Measurements from ENCODE around the gene POLG.

DNA sequence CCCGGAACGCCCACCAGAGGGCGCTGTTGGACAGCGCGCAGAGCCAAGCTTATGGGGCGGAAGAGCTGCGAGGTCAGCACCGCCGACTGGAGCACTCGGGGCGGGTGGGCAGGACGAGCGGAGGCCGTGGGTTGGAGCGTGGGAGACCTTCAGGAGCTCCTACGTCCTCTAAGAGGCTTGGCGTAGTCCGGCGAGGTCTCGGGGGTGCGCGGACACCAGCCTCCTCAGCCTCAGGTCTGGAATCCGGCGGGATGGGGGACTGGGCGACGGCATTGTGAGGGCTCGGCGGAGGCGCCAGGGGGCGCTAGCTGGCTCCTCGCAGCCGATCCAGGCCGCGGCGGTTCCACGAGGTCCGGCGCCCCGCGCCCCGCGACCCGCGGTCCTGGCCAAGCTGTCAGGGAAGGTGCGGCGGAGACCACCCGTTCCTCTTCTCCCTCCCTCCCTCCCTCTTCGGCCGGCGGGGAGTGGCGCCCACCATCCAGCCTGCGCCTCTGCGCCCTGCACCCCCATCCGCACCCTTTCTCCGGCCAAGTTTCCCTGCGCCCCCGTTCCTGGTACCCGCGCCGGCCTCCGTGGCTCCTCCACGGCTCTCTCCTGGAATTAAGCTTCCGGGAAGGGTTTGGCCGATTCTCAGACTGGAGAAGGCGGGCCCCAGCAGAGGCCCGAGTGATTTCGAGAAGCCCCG lies 24.3 kb upstream of the POLG start:
- TF ChIP-seq, protein P1, sequence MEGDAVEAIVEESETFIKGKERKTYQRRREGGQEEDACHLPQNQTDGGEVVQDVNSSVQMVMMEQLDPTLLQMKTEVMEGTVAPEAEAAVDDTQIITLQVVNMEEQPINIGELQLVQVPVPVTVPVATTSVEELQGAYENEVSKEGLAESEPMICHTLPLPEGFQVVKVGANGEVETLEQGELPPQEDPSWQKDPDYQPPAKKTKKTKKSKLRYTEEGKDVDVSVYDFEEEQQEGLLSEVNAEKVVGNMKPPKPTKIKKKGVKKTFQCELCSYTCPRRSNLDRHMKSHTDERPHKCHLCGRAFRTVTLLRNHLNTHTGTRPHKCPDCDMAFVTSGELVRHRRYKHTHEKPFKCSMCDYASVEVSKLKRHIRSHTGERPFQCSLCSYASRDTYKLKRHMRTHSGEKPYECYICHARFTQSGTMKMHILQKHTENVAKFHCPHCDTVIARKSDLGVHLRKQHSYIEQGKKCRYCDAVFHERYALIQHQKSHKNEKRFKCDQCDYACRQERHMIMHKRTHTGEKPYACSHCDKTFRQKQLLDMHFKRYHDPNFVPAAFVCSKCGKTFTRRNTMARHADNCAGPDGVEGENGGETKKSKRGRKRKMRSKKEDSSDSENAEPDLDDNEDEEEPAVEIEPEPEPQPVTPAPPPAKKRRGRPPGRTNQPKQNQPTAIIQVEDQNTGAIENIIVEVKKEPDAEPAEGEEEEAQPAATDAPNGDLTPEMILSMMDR (conservative IDR thresholded peaks at IDR 0.05; ENCODE audit: low read depth, low read length) = peak; percentile 80
- TF ChIP-seq RAD21 (IDR thresholded peaks at IDR 0.05; ENCODE audit: low read length) (peak; percentile 87), CEBPB (IDR thresholded peaks at IDR 0.05; ENCODE audit: low read depth, low read length) (no peak), POLR2A (IDR thresholded peaks at IDR 0.05; ENCODE audit: low read depth, low read length) (no peak), RFX5 (IDR thresholded peaks at IDR 0.05; ENCODE audit: low read depth, low read length) (no peak), BHLHE40 (IDR thresholded peaks at IDR 0.05; ENCODE audit: low read depth, low read length) (no peak), MXI1 (IDR thresholded peaks at IDR 0.05; ENCODE audit: borderline replicate concordance, low read depth, low read length) (no peak), MAZ (IDR thresholded peaks at IDR 0.05; ENCODE audit: borderline replicate concordance, low read depth, low read length) (peak; percentile 40; the same call in 1 of the 2 replicates), FOS (IDR thresholded peaks at IDR 0.05; ENCODE audit: low read depth, low read length) (no peak), MAFK (IDR thresholded peaks at IDR 0.05; ENCODE audit: low read depth, low read length) (peak; percentile 6; the same call in 1 of the 2 replicates), CHD1 (IDR thresholded peaks at IDR 0.05; ENCODE audit: low read depth, low read length) (no peak), SMC3 (IDR thresholded peaks at IDR 0.05; ENCODE audit: low read depth, low read length) (peak; percentile 63; the same call in 1 of the 2 replicates)
- TF ChIP-seq, protein P2, sequence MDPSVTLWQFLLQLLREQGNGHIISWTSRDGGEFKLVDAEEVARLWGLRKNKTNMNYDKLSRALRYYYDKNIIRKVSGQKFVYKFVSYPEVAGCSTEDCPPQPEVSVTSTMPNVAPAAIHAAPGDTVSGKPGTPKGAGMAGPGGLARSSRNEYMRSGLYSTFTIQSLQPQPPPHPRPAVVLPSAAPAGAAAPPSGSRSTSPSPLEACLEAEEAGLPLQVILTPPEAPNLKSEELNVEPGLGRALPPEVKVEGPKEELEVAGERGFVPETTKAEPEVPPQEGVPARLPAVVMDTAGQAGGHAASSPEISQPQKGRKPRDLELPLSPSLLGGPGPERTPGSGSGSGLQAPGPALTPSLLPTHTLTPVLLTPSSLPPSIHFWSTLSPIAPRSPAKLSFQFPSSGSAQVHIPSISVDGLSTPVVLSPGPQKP (IDR thresholded peaks at IDR 0.05; ENCODE audit: borderline replicate concordance, low read depth, low read length) = no peak
- TF ChIP-seq, protein P3, sequence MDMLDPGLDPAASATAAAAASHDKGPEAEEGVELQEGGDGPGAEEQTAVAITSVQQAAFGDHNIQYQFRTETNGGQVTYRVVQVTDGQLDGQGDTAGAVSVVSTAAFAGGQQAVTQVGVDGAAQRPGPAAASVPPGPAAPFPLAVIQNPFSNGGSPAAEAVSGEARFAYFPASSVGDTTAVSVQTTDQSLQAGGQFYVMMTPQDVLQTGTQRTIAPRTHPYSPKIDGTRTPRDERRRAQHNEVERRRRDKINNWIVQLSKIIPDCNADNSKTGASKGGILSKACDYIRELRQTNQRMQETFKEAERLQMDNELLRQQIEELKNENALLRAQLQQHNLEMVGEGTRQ (IDR thresholded peaks at IDR 0.05; ENCODE audit: low read depth, low read length) = no peak

All from IMR-90 (cell line).